NK-92 treated with Interleukin-12 subunit alpha and Interleukin-12 subunit beta, amount 100 ng/mL, for 24 hours (cell line): ENCODE results near the gene MMP19.
"Not testable (repeated sequence)": the region's sequence is repeated elsewhere in the genome, so short reads cannot be mapped to it uniquely, and the experiment has no call there.

ENCODE experiments used
- DNase-seq: peaks from one replicate; lab custom pipeline; 2025; lab: John Stamatoyannopoulos, UW

The MMP19 gene

DNA sequence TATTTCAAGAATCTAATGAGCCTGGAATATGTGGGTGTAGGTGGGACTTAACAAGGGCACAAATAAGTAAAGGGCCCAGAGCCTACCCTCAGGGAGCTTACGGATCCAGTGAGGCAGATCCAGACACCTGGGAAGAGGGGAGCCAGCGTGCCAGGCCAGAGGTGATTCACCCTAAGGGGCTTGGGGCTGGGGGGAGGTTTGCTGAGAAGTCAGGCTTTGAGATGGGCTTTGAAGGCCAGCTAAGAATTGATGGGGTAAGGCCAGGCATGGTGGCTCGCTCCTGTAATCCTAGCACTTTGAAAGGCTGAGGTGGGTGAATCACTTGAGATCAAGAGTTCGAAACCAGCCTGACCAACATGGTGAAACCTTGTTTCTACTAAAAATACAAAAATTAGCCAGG, 695 bp upstream of the MMP19 start:
- DNase-seq = no peak

DNA sequence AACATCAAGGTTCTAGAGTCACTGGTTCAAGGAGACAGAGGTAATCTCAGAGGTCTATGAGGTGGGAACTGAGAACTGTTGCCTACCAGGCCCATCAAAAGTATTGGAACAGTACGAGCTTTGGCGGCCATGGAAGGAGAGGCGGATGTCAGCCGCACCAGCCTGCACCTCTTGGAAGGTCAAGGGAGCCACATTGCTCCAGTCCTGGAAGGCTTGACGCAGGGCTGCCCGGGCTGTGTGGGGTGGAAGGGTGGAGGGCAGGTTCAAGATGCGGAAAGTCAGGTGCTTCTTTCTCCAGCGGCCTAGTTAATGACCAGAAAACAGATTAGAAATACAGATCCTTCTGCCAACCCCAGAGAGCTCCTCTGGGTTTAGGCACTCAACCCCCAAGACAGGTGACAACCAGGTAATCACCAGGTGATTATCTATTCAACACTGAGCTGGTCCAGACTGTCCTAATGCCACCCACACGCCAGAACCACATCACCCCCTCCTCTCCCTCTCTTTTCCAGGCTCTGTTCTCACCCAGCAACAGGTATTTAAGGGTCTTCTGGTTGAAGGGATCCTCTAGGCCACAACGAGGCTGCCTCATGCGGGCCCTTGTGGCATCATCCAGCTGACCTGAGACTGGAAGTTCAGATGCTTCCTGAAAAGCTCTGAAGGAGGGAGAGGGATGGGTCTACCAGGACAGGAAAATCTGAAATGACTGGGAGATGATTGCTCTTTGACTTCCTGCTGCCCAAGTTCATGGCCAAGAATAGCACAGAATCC, 2.0 kb downstream of the MMP19 start:
- no peak for DNase-seq

DNA sequence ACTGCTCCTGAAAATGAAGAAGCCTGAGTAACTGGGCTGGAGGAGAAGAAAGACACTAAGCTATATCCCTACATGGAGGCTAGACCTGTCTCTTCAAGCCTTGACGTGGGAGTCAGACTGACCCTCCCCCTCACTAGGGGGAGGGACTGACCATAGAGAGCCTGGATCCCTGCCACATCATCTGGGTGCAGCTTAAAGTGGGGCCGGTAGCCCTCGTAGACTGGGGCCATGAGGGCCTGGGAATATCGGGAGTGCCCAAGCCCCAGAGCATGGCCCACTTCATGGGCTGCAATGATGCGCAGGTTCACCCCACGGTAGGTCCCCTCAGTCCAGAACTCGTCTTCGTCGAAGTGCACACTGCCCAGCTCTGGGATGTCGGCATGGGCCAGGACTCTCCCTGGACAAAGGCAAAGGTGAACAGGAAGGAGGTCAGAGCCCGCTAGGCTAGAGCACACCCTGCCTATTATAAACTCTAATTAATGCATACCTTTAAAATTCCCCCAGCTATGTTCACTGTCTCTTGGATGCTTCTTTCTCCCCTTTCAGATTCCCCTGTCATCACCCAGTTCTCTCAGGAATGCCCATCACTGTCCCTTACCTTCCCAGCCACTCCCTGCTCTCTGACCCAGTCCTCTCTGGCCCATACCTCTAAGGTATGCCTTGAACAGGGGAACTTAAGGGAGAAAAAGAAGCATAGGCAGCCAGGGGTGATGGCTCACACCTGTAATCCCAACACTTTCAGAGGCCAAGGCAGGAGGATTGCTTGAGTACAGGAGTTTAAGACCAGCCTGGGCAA, 3.2 kb downstream of the MMP19 start:
- no peak for DNase-seq

DNA sequence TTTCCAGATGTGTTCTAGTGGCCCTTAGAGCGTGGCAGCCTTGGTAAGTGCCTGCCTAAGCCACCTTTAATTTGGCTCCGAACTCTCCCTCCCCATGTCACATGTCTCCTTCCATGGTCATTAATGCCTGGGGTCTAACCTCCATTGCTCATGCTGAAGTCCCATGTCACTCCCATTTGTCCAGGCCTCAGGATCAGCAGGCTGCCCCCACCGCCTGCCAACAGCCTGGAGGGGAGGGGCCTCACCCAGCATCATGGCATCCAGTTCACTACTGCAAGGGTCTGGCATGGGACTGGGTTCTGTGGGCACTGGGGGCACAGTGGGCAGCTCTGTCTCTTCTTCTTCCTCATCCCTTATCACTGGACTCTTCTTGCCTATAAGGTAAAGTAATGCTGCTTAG, 4.4 kb downstream of the MMP19 start:
- no peak for DNase-seq

DNA sequence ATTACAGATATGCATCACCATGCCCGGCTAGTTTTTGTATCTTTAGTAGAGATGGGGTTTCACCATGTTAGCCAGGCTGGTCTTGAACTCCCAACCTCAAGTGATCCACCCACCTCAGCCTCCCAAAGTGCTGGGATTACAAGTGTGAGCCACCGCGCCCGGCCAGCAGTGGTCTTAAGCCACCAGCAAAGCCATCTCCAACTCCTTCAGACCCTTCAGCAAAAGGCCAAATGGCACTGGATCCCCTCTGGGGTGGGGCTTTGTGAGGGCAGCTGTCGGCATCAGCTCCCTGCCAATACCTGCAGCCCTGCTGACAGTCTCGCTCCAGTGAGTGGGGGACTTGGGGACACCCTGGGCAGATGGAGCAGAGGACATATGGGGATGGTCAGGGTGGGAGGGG, 8.3 kb downstream of the MMP19 start:
- DNase-seq = not testable (repeated sequence)

DNA sequence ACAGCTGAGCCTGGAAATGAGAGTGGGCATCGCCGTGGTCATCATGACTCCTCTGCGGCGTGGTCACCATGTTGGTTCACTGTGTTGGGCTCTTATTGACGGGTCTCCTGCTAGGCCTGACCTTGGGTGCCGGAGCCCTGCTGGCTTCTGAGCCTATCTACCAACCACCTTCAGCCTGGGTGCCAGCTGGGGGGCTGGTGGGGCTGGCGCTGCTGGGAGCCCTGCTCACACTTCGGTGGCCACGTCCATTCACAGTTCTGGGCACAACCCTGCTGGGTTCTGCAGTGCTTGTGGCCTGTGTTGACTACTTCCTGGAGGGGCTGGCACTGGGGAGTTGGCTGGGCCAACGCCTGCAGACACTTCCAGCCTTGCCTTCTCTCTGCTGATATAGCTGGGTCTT, 9.7 kb downstream of the MMP19 start:
- DNase-seq = no peak

DNA sequence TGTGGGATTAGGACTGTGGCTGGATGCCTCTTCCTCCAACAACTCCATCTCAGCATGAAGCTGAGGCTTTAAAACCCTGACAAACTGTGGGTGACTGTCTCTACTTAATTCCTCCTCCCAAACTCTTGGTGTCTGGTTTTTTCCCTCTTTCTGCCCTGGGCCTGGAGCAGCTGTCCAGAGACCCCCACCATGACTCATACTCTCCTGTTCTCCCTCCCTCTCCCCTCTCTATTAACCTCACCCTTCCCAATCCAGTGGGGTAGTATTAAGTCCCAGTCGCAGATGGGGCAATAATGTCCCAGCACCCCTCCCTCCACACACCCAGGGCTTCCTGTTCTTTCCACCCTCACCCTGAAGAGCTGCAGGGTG, 11.3 kb downstream of the MMP19 start:
- DNase-seq = no peak

DNA sequence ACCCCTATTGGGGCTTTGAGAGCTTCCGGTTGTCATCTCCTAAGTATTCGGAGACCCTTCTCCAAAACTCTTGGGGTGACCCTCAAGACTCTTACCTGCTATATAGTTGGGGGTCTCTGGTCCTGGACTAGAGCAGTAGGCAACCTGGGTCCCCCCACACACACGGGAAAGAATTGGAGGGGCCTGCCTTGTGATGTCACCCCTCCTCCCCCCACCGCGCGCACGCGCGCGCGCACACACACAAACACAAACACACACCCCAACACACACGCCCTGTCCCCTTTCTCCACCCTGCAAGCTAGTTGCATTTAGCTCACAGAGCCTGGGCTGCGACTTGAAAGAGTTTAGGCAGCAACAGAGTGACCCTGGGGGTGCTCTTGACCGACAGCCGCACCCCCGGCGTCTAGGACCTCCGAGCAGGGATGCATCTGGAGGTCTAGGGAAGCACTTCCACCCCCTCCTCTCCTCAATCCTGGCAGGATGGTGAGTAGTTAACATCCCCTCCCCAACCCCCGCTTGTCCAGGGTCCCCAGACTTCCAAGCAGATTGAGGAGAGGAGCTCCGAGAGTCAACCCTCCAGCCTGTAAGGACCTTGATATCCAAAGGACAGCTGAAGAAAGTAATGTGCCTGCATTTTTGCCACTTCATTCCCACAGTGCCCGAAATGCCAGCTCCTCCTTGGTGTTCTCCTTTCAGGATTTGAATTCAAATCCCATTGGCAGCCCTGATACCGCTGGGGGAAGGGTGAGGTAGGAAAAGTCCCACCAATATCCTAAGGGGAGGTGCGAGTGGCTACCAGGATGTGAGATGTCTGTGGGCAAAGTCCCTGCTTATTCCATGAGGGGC, 11.9 kb downstream of the MMP19 start:
- no peak for DNase-seq

DNA sequence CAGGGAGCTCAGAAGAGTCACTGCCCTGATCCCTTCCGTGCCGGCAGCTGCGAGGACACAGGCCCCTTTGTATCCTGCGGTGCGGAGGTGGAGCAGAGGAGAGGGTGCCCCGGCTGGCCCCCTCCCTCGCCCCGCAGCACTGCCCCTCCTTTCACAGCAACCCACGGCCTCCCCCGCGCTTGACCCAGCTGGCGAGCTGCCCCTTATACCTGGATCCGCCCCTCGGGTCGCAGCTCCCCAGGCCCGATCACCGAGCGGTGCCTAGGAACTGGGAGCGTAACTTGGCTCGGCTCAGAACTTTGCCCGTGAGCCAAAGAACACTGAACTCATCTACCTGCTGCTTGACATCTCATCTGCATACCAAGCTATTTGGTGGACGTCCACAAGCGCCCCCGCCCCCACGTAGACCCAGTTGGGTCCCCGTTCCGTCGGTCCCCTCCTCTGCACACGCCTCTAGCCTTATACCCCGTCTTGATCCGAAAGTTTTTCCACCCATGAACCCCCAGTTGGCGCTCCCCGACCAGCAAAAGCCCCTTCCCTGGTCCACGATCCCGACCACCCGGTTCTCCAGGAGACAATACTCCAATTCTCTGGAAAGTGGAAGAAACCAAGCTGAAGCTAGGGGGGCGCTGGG, 12.7 kb downstream of the MMP19 start:
- no peak for DNase-seq

DNA sequence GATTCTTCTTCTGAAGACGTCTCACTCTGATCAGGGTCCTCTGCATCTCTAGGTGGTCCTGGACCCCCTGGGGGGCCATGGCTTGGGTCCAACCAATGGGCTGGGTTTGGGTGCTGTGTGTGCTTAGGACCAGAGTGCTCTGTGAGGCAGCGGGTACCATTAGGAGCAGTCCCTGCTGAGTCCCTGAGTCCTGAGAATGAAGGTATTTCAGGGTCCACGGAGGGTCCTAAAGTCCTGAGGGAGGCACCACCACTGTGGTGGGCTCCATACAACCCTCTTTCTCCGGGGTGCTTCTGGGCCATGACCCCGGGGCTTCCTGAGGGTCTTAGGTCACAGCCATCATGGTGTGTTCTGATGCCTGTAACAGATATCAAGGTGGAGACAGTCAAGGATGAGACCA, 14.4 kb downstream of the MMP19 start:
- DNase-seq = no peak

DNA sequence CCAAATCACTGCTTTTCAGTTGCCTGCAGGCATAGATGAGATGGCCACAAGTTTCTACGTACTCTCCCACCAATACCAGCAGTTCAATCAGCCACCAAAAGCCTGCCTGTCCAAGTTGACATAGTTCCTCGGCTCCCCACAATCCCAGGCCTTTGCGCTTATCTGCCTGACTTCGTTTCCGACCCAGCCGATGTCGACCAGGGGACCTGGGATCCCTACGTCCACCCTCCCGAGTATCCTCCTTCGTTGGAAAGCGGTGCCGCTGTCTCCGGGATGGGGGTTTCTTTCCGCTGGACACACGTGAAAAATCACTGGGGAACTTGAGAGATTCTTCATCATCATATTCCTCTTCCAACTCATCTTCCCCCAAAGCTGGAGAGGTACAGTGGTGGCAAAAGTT, 14.9 kb downstream of the MMP19 start:
- DNase-seq = no peak

DNA sequence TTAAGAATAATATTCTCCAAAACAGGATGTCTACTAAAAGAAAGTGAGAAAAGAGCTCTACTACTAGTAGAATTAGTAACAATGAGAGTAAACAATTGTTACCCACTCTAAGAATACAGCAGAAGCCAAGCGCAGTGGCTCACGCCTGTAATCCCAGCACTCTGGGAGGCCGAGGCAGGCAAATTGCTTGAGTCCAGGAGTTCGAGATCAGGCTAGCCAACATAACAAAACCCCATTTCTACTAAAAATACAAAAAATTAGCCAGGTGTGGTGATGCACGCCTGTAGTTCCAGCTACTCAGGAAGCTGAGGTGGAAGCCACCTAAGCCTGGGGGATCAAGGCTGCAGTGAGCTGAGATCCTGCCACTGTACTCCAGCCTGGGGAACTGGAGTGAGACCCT, 18.0 kb downstream of the MMP19 start:
- DNase-seq = no peak

DNA sequence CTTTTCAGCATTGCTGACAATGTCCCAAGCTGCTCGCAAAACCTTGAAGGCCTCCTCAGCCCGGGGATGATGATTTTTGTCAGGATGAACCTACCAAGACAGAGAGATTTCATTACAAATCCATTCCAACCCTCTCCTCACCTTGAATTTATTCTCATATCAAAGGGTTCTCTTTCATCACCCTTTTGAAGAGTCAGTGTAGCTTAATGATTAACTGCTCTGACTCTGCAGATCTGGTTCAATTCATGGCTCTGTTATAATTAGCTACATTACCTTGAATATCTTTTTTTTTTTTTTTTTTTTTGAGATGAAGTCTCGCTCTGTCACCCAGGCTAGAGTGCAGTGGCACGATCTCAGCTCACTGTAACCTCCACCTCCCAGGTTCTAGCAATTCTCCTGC, 19.3 kb downstream of the MMP19 start:
- no peak for DNase-seq

DNA sequence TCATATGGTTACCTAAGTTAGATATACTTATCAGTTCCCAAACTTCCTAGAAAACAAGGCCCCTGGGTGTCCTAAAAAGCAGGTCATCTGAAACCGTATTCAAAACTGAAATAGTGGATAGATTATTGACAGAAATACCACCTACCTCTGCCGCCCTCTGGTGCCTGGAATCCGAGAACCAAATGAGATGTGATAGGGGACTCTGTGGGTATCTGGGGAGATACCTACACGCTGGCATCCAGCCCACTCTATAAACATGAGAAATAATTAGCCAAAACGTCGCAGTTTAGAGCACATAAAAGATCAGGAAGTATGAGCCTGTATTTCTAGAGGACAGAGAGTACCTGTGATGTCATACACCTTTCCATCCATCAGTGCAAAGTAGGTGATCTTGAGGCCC, 20.5 kb downstream of the MMP19 start:
- no peak for DNase-seq

DNA sequence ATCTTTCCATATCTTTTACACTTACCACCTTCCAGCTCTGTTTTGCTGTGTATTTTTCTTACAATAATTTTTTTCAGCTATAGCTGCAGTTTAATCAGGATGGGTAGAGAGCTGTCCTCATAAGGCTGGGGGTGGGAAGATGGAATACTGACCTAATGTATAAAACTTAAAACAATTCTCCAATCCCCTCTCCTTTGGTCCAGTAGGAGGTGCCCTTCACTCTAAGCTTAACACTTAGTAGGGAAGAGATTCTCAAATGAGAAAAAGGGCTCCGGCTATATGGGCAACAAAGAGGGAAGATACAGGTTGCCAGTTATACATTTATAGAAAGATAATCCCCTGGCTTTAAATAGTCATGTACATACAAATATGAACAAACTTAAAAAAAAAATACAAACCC, 22.1 kb downstream of the MMP19 start:
- no peak for DNase-seq

DNA sequence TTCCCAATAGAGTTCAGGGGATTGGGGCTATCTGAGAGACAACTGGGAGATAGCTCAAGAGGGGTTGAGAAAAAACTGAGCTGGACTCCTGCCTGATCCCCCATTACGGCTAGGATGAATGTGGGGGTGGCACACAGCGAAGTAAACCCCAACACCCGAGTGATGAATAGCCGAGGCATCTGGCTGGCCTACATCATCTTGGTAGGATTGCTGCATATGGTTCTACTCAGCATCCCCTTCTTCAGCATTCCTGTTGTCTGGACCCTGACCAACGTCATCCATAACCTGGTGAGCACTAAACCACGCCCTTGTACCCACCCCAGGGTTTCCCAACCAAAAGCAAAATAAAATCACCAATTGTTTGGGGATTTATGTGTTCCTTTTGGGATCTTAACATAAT, 23.9 kb downstream of the MMP19 start:
- no peak for DNase-seq

DNA sequence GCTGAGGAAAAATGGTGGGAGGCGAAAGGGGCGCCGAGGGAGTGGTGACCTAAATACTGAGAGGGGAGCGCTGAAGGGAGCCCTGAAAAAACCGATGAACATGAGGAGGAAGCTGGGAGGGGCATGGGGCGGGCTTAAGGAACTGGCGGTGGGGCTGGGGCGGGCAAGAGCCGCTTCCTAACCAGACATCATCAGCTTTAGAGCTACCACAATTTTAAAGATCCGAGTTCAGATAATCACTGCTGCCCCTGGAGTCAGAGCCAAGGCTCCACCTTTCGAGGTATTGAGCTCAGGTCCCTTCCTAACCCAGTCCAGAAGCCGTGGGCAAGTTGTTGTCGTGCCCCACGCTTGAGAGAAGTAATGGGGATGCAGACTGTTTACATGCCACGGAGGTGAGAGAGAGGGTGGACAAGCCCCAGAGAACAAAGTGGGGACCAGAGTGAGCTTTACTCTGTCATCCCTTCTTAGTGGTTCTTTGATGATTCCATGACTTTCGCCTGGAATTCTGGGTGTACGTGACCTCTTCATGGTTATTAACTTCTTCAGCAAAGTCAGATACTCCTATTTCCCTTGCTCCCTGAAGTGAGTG, 24.5 kb downstream of the MMP19 start:
- no peak for DNase-seq

DNA sequence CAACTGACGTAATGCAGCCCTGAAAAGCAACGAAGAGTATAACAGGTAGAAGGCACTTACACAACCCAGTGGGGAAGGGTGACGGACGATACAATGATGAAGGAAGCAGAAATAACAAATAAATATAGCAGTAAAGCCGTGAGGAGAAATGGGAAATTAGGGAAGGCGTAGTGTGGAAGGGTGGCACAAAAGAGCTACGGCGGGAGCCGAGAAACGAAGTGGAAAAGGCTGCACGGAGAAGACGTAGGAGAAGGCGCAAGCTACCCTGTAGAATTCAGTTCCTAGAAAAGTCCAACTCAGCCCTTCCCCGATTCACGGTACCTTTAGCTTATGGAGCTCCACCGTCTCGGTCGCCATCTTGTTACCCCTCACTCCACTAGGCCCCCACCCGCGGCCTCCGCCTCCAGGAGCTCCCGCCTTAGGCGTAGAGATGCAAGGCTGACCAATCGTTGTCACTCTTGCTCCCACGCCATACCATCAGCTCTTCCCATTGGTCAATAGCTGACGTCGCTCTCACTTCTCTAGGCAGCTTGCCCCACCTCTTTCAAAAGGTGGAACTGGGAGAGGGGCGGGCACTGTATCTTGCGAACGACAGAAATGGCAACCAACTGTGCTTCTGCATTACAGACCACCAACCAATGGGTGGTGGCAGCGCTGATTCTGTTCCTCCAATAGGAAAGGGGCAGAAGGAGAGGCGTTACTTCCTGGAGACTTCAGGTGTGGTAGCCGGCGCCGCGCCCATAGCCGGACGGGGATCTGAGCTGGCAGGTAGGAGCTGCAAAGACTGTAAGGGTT, 25.2 kb downstream of the MMP19 start, which contains the start of the genes ORMDL2 and SARNP:
Gene ORMDL2 (plus strand): TSS at position 697 of the 795 bp plus-strand sequence. CDS start 959 bp downstream, outside the sequence.
Gene SARNP (minus strand): TSS at position 380 of the 795 bp plus-strand sequence. CDS start 23 bp downstream, at position 357.
- DNase-seq = peak; percentile 95

DNA sequence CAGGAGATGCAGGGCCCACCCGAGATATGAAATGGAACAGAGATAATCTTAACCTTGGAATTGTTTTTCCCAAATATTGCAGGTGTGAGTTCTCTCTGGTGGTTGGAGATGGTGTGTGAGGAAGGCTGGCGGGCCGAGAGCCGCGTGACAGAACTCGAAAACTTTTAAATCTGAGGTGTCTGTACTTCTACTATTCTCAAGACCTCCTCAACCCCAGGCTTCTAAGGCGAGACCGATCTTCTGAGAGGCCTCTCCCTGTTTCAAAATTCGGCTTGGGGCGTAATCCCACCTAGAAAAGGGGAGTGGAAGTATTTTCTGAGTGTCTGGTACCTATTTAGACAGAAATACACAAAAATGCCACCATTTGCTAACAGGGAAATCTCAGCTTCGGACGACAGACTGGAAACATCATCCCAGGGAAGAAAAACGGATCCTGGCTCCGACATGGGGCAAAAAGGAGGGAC, 25.8 kb downstream of the MMP19 start:
- DNase-seq = no peak

DNA sequence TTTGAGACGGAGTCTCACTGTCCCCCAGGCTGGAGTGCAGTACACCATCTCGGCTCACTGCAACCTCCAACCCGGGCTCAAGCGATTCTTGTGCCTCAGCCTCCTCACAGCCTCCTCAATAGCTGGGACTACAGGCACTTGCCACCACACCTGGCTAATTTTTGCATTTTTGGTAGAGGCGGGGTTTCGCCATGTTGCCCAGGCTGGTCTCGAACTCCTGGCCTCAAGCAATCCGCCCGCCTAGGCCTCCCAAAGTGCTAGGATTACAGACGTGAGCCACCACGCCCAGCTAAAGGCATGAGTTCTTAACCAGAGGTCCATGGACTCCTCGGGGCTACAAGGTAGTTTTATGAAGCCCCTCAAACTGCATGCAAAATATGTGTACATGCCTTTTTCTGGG, 27.3 kb downstream of the MMP19 start:
- DNase-seq = no peak

DNA sequence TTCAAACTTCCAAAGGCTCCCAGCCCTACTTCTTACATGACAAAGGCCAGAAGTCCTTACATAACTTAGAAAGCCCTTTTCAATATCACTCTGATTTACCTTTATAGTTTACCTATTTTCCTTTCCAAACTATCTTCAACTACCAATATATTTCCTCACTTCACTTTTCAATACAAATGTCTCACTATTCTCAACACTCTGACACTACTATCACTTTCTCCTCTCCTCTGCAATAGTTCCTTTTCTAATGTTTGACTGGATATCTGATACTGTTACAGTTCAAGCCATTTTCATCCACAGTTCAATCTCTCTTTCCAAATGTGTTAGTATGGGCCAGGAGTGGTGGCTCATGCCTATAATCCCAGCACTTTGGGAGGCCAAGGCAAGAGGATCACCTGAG, 28.5 kb downstream of the MMP19 start:
- no peak for DNase-seq
